Stimulated activated CD8-positive, alpha-beta memory T cell treated with anti-CD3 and anti-CD28 coated beads, Interleukin-4, amount 100 ng/mL, for 4 hours (primary cell): ENCODE data around the gene FOXJ2.
"Not testable (repeated sequence)": the region's sequence is repeated elsewhere in the genome, so short reads cannot be mapped to it uniquely, and the experiment has no call there.

ENCODE experiments used
- DNase-seq, 2 donors: peaks; one replicate each; pipeline ENCODE4 v3.0.0-alpha.2; 2020; ENCODE audit warnings: low read depth in 2 of 2, low spot score in 1 of 2

Gene FOXJ2

DNA sequence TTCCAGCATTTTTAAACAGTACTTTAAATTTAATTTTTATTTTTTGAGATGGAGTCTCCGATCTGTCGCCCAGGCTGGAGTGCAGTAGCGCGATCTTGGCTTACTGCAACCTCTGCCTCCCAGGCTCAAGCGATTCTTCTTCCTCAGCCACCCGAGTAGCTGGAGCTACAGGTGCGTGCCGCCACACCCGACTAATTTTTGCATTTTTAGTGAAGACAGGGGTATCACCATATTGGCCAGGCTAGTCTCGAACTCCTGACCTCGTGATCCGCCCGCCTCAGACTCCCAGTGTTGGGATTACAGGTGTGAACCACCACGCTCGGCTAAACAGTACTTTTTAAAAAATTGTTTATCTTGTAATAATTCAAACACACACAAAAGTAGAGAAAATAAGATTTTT is 4.2 kb upstream of the FOXJ2 start:
- DNase-seq, result no peak

GRCh38 chr12:8030189-8030588 is 2.3 kb upstream of the FOXJ2 start:
- DNase-seq, result no peak

- not testable (repeated sequence) for DNase-seq
These were observed 1.5 kb upstream of the FOXJ2 start for GRCh38 chr12:8031017-8031416.

GRCh38 chr12:8031872-8032241 is 659 bp upstream of the FOXJ2 start:
- DNase-seq, result no peak

DNA sequence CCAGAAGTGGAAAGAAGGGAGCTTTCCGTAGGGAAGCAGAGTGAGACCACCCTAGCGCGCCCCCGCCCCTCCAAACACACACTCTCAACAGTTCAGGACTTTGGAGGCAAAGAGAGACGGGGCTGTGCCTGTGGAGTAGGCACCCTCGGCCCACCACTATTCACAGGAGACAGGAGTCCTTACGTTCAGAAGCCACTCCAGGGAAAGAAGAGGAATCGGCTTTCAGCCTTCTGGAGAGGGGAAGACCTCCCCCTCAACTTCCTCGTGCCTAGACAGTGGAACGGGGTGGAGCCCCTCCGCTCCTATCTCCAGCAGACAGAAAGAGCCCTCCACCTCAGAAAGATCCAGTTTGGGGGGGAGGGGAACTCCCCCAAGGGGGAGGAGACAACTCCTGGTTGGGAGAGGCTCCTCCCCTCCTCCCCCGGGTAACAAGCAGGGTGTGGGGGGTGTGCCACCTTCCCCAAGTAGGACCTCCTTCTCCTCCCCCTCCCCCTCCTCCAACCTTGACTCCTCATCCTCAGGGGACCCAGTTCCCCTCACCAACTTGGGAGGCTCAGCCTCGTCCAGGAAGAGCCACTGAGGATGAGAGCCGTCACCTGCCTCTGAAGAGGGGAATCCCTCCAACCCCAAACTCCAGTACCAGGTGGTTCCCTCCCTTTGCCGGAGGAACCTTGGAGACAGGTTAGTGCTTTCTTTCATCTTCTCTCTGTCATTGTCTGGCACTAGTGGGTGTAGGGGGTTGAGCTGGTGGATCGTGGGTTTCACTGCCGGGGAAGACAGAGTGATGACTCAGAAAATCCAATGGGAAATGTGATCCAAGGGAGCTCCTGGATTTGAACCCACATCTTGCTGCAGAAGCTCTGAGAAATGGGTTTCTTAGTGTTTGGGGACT is 883 bp downstream of the FOXJ2 start:
- no peak for DNase-seq

- DNase-seq, result no peak
These were observed 2.3 kb downstream of the FOXJ2 start for GRCh38 chr12:8034802-8035201.

GRCh38 chr12:8035440-8036010 is 3.0 kb downstream of the FOXJ2 start:
- DNase-seq, result no peak

GRCh38 chr12:8036346-8036745 is 3.8 kb downstream of the FOXJ2 start:
- no peak for DNase-seq

GRCh38 chr12:8037046-8037663 is 4.6 kb downstream of the FOXJ2 start:
- DNase-seq, result no peak

DNA sequence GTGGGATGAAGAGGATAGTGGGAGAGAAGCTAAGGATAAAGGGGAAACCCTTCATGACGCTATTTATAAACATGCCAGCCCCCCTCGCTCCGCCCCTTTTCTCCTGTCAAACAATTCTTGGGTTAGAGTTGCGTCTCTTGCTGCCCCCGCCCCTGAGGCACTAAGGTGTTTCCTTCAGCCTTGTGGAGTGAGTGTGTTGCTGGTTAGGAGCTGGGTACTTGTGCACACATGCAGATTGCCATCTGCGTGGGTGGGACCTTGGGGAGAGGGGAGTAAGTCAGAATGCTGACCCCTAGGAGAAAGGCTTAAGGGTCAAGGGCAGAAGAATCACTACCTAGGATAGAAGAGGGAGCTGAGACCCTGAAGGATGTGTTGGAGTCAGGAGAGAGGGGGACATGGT is 5.4 kb downstream of the FOXJ2 start:
- no peak for DNase-seq

DNA sequence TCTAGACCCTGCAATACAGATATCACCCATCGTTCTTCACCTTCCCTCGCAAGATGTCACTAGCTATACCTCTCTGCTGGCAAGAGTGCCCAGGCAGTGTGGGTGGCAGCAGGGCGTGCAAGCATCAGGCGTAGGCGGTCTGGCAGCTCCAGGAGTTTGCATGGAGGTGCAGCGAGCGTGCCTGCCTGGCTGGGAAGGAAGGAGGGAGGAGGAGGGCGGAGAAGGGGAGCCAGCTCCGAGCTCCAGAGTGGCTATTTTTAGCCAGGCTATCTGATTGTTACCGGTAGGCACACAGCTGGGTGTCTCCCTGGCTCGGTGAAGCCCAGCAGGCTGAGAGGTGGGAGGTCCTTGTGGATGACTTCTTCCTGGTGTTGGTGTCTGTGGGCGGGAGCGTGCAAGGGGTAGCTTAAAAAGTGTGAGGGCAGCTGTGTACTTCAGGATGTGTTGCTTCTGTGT is 6.2 kb downstream of the FOXJ2 start:
- no peak for DNase-seq

GRCh38 chr12:8040791-8041190 is 8.3 kb downstream of the FOXJ2 start:
- no peak for DNase-seq

GRCh38 chr12:8045952-8046944 is 13.7 kb downstream of the FOXJ2 start:
- DNase-seq, result peak; percentile 54 to 84

DNA sequence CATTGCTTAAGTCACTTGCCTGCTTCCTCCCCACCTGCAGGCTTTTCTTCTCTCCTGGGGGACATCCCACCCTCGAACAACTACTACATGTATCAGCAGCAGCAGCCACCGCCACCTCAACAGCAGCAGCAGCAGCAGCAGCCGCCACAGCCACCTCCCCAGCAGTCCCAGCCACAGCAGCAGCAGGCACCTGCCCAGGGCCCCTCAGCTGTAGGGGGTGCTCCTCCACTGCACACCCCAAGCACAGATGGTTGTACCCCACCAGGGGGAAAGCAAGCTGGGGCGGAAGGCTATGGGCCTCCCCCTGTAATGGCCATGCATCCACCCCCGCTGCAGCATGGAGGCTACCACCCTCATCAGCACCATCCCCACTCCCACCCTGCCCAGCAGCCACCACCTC is 15.3 kb downstream of the FOXJ2 start:
- no peak for DNase-seq

- no peak for DNase-seq
These were observed 16.4 kb downstream of the FOXJ2 start for GRCh38 chr12:8048906-8049305.

DNA sequence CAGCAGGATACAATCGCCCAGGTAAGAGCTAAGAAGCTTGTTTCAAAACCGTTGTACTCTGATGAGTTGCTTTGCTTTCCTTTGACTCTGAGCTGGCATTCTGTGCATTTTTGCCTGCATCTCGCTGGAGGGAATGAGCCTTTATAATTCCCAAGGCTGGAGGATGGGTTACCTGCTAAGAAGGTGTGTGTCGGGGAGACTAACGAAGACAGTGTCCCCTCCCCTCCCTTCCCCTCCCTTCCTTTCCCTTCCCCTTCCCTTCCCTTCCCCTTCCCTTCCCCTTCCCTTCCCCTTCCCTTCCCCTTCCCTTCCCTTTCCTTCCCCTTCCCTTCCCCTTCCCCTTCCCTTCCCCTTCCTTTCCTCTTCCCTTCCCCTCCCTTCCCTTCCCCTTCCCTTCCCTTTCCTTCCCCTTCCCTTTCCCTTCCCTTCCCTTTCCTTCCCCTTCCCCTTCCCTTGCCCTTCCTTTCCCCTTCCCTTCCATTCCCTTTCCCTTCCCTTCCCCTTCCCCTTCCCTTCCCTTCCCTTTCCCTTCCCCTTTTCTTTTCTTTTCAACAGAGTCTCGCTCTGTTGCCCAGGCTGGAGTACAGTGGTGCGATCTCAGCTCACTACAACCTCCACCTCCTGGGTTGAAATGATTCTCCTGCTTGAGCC is 18.2 kb downstream of the FOXJ2 start:
- DNase-seq, result no peak

GRCh38 chr12:8052679-8053078 is 20.2 kb downstream of the FOXJ2 start:
- no peak for DNase-seq

- DNase-seq, result no peak
These were observed 22.3 kb downstream of the FOXJ2 start for GRCh38 chr12:8054816-8055215.

DNA sequence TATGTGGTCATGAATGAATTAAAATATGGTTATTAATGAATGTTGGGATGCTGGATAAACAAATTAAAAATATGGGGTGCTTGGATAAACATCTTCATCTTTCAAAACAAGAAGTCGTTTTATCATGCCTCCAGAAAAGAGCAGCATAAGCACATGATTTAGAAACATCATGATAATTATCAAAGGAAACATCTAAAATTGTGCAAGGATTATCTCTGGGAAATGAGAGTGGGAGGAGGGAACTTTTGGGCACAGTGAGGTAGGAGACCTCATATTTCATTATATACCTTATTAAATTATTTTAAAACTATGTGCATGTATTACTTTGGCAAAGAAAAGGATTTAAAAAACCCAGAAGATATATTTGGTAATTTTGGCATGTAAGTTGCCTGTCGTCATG is 24.8 kb downstream of the FOXJ2 start:
- DNase-seq, result no peak

GRCh38 chr12:8057839-8058238 is 25.3 kb downstream of the FOXJ2 start:
- DNase-seq, result no peak

DNA sequence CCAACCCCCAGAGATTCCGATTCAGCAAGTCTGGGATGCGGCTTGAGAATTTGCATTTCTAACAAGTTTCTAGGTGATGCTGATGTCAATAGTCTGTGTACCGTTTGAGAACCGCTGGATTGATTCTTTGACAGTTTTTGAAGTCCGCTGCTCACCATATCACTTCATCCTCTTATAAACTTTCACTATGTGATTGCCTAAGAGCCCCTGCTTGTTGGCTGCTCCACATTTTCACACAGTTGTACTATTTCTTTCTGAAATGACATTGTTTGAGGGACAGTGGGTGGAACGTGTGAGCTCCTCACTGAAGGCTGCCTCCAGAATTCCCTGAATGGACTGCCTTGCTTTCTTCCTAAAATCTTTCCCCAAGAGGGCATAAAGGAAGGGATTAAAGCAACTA is 26.0 kb downstream of the FOXJ2 start:
- DNase-seq, result no peak
